Ramos (cell line): ENCODE results near the gene CDC25B.

Source experiments
- in situ Hi-C: fragments of 300-500 bp; cut with MboI; formaldehyde crosslinking; loops from one replicate; pipeline ENCODE4 v1.14.3; 2022; ENCODE audit warnings: low sequenced_read_pairs; ENCODE audit not compliant: unreplicated experiment

Gene CDC25B

DNA sequence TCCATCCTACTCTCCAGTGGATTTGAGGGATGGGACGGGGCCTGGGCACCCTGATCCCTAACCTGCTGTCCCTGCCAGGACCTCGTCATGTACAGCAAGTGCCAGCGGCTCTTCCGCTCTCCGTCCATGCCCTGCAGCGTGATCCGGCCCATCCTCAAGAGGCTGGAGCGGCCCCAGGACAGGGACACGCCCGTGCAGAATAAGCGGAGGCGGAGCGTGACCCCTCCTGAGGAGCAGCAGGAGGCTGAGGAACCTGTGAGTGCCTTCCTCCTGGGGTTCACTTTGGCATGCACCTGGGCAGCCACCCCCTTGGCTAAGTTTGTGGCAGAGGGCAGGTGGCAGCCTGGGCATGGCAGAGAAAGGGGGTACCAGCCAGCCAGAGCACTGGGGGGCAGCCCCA, 5.7 kb downstream of the CDC25B start:
- in situ Hi-C loops, result no loop called here

DNA sequence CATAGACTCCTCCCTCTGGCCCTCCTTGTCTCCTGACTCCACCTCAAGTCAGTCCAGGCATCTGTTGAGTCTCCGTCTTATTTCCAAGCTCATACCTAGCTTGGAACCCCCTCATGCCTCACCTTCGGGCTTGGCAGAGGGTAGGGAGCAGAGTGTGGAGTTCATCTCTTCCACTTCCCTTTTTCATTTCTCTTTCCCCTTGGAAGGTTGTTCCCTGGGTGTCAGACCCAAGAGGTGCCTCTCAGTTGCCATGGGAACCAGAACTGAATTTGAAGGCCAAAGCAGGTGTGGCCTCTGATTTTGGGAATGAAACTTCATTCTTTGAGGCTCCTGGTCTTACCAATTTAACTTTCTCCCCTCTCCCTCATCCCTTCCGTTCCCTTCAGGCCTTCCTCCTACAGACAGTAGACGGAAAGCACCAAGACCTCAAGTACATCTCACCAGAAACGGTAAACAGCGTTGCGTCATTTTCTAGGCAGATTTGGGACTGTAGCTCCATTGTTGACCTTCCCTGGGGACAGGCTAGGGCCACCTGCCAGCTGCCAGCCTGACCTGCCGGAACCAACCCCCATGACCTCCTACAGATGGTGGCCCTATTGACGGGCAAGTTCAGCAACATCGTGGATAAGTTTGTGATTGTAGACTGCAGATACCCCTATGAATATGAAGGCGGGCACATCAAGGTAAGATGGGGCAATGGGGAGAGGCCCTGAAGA, 6.6 kb downstream of the CDC25B start:
- in situ Hi-C loops, result no loop called here

DNA sequence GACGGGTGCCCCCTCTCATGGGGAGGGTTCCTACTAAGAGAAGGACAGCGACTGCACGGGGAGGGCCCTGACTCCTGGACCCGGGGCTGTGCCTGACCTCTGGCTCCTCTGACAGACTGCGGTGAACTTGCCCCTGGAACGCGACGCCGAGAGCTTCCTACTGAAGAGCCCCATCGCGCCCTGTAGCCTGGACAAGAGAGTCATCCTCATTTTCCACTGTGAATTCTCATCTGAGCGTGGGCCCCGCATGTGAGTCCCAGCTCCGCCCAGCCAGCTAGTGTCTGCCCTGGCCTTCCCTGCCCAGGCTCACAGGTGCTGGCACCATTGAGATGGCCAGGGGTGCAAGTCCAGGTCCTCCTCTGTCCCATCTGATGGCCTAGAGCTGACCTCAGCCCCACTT, 7.2 kb downstream of the CDC25B start:
- in situ Hi-C loops, result no loop called here

DNA sequence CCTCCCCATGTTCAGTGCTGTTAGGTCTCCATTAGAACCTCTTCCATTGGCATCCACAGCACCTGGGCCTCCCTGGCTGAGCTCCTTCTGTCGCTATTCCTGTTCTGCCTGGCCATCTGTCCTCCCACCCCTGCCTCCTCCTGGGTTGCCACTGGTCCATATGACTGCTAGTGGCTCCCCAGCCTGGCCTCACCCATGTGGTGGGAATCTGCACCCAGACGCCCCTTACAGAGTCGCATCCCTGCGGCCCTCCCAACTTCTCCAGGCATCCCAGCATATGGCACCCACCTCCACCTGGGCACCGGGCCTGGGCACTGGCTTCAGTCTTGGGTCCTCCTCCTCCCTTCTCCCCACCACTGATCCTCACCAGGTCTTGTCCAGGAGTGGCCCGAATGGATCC, 7.7 kb downstream of the CDC25B start:
- in situ Hi-C loops, result no loop called here

DNA sequence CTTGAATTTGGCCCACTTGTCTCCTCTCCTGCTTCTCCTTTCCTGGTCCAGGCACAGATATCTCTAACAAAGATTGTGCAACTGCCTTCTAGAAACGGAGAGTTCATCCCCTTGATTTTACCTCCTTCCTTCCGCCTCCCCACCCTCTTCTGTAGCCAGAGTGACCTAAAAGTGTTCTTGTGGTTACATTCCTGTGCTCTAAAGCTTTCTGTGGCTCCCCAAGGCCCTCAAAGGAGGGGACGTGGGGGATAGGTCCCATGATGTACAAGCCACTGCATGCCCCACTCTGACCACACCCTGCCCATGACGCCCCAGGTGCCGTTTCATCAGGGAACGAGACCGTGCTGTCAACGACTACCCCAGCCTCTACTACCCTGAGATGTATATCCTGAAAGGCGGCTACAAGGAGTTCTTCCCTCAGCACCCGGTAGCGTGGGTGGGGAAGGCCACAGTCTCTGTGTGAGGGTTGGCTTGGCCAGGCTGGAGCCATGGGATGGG, 8.2 kb downstream of the CDC25B start:
- in situ Hi-C loops, result no loop called here

DNA sequence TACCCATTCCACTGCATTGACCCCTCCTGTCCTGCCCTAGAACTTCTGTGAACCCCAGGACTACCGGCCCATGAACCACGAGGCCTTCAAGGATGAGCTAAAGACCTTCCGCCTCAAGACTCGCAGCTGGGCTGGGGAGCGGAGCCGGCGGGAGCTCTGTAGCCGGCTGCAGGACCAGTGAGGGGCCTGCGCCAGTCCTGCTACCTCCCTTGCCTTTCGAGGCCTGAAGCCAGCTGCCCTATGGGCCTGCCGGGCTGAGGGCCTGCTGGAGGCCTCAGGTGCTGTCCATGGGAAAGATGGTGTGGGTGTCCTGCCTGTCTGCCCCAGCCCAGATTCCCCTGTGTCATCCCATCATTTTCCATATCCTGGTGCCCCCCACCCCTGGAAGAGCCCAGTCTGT, 8.7 kb downstream of the CDC25B start:
- in situ Hi-C loops, result no loop called here

DNA sequence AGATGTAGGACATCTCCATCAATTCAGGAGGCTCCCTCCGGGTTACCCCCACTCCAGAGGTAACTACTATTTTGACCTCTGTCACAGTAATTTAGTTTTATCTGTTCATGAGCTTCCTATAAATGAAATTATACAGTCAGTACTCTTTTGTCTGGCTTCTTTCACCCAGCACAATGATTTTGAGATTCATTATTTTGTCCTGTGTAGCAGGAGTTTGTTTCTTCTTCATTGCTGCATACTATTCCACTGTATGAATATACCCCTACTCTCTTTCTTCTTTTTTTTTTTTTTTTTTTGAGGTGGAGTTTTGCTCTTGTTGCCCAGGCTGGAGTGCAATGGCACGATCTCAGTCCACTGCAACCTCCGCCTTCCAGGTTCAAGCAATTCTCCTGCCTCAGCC, 12.4 kb downstream of the CDC25B start:
- in situ Hi-C loops, result no loop called here

DNA sequence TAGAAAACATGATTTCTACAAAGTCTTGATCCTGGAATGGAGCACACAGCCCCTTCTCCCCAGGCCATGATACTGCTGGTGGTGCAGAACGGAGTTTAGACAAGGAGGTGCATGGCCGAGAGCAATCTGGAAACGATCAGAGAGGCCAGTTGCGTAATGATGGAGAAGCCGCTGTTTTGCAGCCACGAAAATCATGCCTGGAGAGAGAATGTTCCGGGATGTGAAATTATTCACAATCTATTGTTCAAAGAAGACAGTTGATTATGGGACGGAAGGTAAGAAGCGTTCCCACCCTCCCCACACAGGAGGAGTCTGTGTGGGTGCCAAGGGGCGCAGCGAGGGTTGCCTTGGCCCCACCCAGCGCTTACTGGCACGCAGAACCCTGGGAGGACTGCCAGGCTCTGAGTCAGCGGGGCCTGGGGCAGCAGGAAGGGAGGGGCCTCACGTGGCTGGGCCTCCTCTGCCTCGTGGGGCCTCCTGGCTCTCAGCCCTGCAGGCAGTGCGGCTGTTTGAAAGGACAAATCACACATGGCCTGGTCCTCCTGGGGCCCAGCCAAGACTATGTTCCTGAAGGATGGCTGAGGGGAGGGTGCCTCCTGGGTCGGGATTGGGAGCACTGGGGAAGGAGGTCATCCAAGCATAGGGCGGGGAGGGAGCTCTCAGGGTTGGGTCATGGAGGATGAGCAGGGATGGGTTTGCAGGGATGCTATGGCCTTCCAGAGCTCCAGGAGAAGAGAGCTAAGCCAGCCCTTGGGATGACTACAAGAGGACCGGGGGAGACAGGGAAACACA, 15.6 kb downstream of the CDC25B start:
- in situ Hi-C loops, result no loop called here

DNA sequence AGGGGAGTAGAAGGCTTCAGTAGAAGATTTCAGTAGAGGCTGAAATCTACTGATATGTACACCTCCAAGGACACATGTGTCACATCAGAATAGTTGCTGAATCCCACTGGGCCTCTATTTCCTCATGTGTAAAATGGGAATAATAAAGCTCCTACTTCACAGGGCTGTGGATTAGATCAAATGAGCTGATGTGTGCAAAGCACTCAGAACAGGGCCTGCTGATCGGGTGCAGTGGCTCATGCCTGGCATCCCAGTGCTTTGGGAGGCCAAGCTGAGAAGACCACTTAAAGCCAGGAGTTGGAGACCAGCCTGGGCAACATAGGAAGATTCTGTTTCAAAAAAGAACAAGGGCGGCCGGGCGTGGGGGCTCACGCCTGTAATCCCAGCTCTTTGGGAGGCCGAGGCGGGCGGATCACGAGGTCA, 16.2 kb downstream of the CDC25B start:
- in situ Hi-C loops, result no loop called here

DNA sequence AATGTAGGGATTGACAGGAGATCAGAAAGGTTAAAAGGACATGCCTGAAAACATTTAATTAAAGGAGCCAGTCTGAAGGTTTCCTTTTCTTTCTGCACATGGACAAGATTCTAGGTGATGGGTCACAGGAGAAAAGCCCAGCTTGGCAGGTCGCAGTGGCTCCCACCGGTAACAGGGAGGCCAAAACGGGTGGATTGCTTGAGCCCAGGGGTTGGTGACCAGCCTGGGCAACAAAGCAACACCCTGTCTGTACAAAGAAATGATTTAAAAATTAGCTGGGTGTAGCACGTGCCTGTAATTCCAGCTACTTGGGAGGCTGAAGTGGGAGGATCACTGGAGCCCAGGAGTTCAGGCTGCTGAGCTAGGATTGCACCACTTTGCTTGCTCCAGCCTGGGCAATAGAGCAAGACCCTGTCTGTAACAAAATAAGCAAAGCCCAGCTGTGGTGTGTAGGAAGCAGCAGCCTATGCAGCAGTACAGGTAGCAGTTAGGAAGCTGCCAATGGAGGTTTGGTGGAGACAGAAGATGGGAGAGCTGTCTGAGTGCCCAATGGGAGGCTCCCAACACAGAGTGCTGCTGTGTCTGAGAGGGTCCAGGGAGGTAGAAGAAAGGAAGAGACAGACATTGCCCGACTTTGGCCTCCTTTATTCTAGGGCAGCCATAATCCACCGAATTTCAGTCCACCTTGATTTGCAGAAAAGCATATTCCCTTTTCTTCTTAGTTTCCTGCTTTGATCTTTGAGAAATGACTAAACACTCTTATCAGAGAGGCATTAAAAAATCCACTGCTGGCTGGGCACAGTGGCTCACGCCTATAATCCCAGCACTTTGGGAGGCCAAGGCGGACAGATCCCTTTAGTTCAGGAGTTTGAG, 17.1 kb downstream of the CDC25B start:
- in situ Hi-C loops, result no loop called here

DNA sequence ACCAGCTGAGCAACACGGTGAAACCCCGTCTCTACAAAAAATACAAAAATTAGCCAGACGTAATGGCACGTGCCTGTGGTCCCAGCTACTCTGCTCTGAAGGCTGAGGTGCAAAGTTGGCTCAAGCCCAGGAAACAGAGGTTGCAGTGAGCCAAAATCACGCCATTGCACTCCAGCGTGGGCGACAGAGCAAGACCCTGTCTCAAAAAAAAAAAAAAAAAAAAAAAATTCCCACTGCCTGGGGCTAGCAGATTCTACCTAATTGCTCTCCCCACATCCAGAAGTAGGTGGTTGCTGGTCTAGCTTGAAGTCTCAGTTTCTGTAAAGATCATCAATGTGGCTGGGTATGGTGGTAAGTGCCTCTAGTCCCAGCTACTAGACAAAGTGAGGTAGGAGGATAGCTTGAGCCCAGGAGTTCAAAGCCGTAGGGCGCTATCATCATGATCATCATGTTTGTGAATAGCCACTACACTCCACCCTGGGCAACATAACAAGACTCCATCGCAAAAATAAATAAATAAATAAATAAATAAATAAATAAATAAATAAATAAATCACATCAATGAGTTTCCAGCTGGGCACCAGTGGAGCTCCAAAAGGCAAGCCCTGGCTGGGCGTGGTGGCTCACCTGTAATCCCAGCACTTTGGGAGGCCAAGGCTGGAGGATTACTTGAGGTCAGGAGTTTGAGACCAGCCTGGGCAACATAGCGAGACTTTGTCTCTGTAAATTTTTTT, 17.9 kb downstream of the CDC25B start:
- in situ Hi-C loops, result no loop called here

DNA sequence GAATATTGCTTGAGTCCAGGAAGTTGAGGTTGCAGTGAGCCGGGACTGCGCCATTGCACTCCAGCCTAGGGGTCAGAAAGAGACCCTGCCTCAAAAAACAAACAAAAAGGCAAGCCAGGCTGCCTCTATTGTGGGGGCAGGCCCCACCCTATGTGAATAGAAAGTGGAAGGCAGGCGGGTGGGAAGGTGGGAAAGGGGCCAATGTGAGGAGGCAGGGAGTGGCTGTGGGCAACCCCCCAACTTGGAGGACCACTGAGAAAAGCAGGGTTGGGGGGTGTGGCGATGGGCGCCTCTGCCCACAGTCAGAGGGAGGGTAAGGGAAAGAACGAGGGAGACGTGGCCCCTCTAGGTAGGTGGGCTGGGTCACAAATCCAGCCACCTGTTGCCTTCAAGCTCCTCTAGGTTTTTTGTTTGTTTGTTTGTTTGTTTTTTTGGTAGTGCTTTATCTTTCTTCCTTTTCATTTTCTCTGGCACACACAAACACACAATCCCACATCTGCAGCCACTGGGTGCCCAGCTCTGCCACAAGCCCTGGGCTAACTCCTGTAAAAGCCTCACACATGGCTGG, 18.9 kb downstream of the CDC25B start:
- in situ Hi-C loops, result no loop called here

DNA sequence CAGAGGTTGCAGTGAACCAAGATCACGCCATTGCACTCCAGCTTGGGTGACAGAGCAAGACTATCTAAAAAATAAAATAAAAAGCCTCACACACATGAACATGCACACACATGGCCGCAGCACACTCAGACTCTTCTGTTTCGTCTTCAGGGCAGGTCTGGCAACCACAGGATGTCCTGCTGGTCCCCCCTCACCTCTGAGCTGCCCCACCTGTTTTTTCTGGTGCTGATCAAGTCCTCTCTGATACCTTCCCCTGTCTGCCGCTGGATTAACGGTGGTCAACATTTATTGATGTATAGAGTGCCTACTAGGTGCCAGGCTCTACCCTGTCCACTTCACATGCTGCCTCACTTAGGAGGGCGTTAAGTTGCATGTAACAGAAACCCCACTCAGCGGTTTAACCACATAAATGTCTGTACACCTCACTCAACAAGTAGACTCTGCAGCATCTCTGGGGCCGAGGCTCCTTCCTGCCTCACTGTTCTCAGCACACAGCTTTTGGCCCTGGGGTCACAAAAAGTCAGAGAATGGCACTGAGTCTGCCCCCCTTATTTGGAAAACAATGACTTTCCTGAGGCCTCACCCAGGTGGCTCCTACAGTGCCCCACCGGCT, 19.7 kb downstream of the CDC25B start:
- in situ Hi-C loops, result no loop called here

DNA sequence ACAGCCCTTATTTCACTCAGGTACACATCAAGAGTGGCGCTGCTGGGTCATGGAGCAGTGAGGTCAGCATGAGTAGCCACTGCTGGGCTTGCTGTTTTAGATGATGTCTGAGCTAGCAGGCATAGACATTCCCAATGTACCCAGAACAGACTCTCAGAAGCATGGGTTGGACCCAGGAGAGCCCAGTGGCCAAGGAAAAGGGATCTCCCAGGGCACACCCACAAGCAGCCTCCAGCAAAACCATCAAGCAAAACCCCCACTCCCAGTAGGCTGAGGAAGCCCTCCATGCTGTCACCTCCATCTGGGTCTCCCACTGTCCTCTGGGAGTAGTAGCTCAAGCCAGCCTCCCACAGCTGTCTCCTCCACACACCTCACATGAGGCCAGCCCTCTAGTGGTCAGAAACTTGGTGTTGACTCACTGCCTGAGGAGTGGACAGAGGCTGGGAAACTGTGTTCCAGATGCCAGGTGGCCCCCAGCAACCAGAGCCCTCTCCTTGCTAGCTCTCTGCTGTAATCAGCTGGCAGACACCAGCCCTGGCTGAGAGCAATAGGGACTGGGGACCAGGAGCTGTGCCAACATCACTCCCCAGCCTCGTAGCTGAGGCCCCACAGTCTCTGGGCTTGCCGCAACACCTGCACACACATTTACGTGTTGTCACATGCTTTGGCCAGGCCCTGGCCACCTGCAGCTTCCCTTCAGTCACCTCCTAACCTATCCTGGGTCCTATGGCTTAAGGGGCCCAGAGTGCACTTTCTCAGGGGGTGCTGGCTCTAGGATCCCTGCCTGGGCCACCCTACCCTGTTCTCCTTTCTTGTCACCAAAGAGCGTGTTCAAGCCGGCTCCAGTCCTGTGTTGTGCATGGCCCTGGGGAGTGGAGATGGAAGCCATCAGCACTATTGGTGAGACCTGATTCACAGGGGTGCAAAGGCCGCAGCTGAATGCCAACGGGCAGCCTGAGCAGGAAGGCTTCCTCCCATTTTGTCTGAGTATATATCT, 22.3 kb downstream of the CDC25B start:
- in situ Hi-C loops, result no loop called here

DNA sequence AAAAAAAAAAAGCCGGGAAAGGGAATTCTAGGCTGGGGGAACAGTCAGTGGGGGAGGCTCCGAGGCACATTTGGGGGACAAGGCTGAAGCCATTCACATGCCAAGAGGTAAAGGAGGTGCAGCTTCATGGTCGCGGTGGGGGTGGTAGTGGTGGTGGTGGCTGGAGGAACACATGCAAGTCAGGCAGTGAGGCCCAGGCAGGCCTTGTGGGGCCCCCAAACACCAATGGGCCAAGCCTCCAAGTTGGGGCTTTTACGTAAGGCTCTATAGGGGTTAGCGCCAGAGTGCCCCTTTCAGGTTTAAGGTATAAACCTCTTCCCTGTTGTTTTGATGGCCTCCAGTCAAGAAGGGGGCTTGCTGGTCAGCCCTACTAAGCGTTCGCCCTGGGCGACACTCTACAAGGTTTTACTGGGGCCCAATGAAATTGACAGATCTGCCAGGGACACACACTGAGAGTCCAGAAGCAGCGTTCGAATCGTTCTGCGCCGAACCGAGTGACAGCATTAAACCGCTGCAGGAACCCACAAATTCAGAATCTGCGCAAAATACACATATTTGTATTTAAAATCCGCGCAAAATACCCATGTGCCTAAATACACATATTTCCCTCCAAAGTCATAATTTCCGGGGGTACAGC, 23.4 kb downstream of the CDC25B start:
- in situ Hi-C loops, result no loop called here

DNA sequence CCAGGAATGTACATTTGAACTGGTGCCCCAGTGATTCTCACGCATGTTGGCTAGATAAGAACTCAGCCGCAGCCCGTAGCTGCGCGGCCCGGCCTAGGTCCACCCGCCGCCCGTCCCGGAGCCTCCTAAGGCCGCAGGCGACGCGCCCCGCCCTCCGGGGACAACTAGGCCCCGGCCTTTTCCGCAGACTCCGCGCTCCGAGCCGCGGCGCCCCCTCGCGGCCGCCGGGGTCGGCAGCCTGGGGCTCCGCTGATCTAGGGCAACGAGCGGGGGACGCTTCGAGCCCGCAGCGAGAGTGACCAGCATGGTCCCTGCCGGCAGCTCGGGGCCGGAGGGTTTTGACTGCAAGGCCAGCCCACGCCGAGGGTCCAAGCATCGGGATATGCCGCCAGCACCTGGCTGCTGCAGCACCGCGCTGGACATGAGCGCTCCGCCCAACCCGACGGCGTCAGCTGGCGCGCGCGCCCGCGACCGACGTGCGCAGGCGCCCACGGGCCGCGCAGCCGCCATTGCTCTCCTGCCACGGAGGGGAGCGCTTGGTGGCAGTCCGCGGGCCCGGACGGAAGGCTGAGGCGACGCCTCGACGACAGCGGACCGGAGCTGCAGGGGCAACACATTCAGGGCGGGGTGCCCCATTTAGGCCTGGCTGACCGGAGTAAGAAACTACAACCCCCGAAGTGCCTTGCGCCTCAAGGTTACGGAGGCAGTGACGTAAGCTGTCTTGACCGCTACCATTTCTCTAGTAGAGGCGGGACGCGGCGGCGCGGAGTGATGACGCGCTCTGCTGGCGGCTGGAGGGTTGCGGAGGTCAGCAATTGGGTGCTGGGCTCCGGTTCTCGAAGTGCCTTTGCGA, 24.2 kb downstream of the CDC25B start, which contains the start of gene AP5S1:
TSS of gene AP5S1 (plus strand) at position 500 of the 853 bp plus-strand sequence. CDS start 1,571 bp downstream, outside the sequence.
- in situ Hi-C loops, result no loop called here
